Measurements from ENCODE around the gene PDXK.

PDXK gene

GRCh38 chr21:43726686-43727518, 8.0 kb downstream of the PDXK start:
- DNase-seq, result no peak

- DNase-seq, result no peak
Measured at GRCh38 chr21:43727519-43728153, 8.7 kb downstream of the PDXK start.

GRCh38 chr21:43728154-43728466, 9.2 kb downstream of the PDXK start:
- DNase-seq, result no peak

DNA sequence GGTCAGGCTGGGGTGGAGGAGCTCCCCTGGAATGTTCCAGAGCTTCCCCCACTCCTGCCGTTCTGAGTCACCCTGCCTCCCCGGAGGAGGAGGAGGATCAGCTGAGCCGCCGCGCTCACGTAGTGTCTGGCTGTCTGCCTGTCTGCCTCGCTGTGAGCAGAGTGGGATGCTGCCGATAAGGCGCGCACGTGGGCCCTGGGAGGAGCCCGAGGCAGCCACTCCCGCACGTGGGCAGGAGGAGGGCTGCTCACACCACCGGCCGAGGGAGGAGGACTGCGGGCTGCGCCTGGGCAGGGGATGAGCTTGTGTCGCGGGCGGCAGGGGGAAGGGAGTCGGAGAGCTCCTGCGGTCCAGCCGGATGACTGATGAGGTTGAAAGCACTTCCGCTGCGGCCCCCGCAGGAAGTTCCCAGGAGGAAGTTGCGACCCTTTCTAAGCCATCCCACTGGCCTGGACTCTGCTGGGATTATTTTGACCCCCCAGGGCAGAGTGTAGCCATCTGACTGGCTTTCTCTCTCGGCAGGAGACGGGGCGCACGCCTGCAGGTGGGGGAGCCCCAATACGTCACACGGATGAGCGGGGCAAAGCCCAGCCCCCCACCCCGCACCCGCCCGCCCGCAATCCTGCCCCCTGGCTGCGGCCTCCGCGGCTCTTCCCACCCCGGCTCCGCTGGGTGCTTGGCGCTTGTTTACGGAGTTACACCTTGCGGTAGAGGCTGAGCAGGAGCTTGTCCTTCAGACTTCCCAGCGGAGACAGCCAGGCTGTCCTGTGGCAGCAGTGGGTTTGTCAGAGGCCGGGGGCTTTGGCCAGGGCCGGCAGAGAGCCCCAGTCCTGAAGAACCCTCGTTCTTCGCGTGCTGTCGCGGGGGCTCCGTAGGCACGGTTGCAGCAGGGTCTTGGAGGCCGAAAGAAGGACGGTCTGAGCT, 9.8 kb downstream of the PDXK start:
- peak; percentile 88 to 90 for DNase-seq

DNA sequence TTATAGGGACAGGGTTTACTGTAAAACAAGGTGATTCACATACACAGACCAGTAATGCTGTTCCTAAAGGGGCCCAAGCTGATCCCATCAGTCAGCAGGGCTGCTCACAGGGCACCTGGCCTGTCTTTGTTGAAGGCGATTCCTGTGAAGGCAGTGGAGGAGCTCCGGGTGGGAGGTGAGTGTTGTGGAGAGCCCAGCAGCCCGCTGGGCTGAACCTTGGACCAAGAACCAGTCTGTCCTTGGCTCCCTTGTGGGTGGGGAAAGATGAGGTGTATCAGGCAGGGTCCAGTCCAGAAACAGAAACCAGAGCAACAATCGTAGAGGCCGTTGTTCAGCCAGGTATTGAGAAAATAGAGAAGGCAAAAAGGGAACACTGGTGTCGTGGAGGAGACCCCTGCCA, 12.5 kb downstream of the PDXK start:
- DNase-seq, result no peak

- DNase-seq, result no peak
Measured at GRCh38 chr21:43731891-43732711, 13.2 kb downstream of the PDXK start.

GRCh38 chr21:43733060-43733459, 14.1 kb downstream of the PDXK start:
- peak in 1 of 2 experiments; percentile 28 for DNase-seq

DNA sequence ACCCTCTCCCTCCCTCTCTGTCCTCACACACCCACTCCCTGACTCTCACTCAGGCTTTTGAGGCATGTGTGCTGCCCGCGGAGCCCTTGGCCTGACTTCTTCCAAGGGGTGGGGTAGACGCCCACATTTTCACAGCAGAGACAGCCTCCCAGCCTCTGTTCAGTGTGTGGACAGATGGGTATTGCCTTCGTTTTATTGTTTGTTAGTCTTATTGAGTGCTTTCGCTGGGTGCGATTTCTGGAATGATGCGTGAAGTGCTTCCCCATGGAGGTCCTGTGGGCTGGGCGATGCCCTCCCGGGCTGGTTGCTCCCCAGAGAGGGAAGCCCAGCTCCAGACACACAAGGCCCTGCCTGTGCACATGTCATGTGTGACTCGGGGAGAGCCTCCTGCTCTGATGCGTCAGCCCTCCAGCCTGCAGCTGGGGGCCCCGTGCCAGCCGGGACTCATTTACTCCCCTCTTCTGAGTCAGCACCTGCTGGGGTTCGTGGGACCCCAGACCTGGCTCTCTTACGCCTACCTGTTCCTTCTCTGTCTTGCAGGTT, 14.7 kb downstream of the PDXK start:
- DNase-seq, result peak; percentile 71 to 74

GRCh38 chr21:43734131-43734927, 15.4 kb downstream of the PDXK start:
- peak; percentile 53 to 60 for DNase-seq

- DNase-seq, result no peak
Measured at GRCh38 chr21:43734928-43735229, 15.9 kb downstream of the PDXK start.

GRCh38 chr21:43735236-43736091, 16.5 kb downstream of the PDXK start:
- DNase-seq, result no peak

DNA sequence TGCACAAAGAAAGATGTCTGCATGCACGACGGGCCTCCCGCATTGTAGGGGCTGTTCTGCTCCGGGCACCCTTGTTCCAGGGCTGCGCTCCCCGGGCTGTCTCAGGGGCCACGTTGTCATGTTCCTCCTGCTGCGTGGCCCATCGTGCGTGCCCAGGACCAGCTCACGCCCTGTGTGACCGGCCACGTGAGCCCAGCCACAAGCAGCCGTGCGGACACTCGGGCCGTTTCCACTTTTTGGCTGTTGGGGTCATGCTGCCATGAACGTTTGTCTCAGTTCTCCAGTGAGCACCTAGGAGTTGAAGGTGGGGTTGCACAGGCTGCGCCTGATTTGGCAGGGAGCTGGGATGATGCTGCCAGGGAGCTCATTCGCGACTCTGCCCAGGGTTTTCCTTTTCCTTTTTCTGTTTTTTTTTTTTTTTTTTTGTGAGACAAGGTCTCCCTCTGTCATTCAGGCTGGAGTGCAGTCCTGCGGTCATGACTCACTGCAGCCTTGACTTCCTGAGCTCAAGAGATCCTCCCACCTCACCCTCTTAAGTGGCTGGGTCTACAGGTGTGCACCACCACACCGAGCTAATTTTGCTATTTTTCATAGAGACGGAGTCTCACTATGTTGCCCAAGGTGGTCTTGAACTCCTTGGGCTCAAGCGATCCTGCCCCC, 17.4 kb downstream of the PDXK start:
- no peak for DNase-seq

- no peak for DNase-seq
Measured at GRCh38 chr21:43737158-43737950, 18.4 kb downstream of the PDXK start.

DNA sequence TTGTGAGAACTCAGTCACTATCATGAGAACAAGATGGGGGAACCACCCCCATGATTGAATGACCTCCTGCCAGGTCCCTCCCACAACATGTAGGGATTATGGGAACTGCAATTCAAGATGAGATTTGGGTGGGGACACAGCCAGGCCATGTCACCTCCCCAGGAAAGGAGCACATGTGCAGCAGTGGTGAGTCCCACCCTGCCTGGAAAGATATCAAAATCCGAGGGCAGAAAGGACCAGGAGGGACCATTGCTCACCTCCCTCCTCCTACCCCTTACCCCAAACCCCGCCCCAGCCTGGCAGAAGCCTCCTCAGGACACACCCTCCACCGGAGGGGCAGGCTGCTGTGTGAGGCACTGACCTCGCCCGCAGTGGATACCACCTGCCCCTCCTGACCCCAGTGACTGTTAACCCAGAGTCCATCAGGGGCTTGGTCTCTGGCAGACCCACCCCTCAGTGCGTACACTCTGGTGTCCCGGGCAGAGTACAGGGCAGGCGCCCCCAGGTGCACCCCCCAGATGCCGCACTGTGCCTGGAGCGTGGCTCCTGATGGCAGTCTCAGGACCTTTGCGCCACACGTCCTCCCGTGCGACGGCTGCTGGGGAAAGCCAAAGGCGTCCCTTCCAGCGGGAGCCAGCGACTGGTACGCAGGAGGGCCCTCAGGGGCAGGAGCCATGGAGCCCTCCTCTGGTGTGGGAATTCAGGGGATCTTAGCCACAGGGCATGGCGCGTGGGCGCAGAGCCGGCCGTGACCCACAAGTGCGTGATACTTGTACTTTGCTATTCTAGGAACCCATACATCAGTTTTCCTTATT, 20.9 kb downstream of the PDXK start:
- no peak for DNase-seq

GRCh38 chr21:43740497-43741156, 21.7 kb downstream of the PDXK start:
- no peak for DNase-seq

DNA sequence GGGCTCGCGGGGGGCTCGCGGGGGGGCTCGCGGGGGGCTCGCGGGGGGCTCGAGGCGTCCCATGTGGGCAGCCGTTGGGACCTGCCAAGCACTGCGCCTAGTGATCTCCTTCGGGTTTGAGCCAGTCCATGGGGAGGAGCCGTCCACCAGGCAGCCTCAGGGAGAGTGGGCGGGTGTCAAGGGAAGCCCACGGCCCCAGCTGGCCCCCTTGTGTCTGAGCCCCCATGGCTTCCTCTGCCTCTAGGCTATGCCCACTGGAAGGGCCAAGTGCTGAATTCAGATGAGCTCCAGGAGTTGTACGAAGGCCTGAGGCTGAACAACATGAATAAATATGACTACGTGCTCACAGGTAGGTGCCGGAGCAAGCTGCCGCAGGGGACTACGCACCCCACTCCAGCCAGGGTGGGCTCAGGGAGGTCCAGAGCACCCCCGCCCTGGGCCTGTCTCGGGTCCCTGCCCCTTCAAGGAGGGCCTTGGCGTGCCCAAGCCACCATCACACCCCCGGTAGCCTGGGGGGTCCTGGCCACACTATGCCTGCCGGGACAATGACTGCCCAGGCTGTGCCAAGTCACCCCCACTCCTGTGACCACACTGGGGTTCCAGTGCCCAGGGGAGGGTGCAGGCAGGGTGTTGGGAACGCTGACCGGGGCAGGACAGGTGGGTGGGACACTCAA, 22.6 kb downstream of the PDXK start:
- DNase-seq, result no peak

GRCh38 chr21:43743947-43744346, 25.0 kb downstream of the PDXK start:
- no peak for DNase-seq

Data from activated T-cell treated with anti-CD3 and anti-CD28 coated beads, Interleukin-2, amount 50 U/mL, for 48 hours (primary cell).